GM12864 (cell line): Measurements from ENCODE around the gene ARHGAP8.

ENCODE experiments used
- DNase-seq: peaks from one replicate; pipeline ENCODE4 v3.0.0-alpha.2; 2011; ENCODE audit warnings: low read depth
- H3K4me3 ChIP-seq: 2 replicates; pipeline ENCODE4 v1.5.1; 2011; ENCODE audit warnings: mild to moderate bottlenecking, low read depth, low read length, control low read depth
- TF ChIP-seq, protein P1 (sequence below): IDR thresholded peaks from 2 replicates; pipeline ENCODE4 v1.5.1; 2011; ENCODE audit warnings: low read depth, mild to moderate bottlenecking, moderate library complexity, low read length, control low read depth, inconsistent platforms; ENCODE audit errors: missing control alignments

ARHGAP8 gene

GRCh38 chr22:44801476-44801875, 49.1 kb downstream of the ARHGAP8 start:
- TF ChIP-seq, protein P1, sequence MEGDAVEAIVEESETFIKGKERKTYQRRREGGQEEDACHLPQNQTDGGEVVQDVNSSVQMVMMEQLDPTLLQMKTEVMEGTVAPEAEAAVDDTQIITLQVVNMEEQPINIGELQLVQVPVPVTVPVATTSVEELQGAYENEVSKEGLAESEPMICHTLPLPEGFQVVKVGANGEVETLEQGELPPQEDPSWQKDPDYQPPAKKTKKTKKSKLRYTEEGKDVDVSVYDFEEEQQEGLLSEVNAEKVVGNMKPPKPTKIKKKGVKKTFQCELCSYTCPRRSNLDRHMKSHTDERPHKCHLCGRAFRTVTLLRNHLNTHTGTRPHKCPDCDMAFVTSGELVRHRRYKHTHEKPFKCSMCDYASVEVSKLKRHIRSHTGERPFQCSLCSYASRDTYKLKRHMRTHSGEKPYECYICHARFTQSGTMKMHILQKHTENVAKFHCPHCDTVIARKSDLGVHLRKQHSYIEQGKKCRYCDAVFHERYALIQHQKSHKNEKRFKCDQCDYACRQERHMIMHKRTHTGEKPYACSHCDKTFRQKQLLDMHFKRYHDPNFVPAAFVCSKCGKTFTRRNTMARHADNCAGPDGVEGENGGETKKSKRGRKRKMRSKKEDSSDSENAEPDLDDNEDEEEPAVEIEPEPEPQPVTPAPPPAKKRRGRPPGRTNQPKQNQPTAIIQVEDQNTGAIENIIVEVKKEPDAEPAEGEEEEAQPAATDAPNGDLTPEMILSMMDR = no peak
- H3K4me3 ChIP-seq = no peak overlapping the region
- DNase-seq = no peak

GRCh38 chr22:44802071-44802700, 49.8 kb downstream of the ARHGAP8 start:
- no peak for DNase-seq
- TF ChIP-seq, protein P1 = no peak
- no peak overlapping the region for H3K4me3 ChIP-seq

DNA sequence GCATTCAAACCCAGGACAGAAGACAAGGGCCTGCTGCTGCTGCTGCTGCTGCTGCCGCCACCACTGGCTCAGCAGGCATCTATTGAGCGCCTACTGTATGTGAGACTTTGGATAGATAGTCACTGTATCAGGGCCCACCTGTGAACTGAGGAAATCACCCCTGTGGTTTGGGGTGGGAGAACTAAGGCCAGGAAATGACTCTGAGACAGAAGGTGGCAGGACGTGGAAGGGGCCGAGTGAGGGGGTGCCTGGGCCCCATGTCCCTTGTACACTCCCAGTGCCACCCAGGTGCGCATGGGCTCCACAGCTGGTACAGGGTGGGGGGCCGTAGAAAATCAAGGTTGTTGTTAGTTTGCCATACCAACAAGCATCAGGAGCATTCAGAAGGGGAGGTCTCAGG, 50.6 kb downstream of the ARHGAP8 start:
- no peak overlapping the region for H3K4me3 ChIP-seq
- TF ChIP-seq, protein P1 = no peak
- no peak for DNase-seq

- H3K4me3 ChIP-seq = no peak overlapping the region
- TF ChIP-seq, protein P1 = no peak
- DNase-seq = no peak
These were observed 52.0 kb downstream of the ARHGAP8 start for GRCh38 chr22:44804327-44804726.

DNA sequence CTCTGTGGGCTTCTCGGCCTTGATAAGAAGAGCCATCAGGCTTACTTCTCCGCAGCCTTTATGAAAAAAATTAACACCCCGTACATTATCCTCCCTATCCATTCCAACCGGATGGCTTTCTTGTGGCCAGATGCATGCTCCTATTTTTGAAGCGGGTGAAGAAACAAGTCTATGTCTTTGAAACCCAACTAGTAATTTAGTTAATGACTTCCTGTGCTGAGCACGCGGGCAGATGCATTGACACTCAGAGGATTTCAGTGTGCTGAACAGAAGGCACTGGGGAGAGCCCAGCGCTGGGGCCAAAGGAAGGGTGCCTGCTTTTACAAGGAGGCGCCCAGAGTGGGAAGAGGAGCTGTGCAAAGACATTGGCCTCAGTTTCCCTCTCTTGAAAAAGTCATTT, 53.3 kb downstream of the ARHGAP8 start:
- no peak overlapping the region for H3K4me3 ChIP-seq
- TF ChIP-seq, protein P1 = no peak
- no peak for DNase-seq

- no peak for DNase-seq
- H3K4me3 ChIP-seq = no peak overlapping the region
- TF ChIP-seq, protein P1 = no peak
These were observed 54.9 kb downstream of the ARHGAP8 start for GRCh38 chr22:44807232-44807631.
